ENCODE measurements around the gene DAG1.

Gene DAG1

DNA sequence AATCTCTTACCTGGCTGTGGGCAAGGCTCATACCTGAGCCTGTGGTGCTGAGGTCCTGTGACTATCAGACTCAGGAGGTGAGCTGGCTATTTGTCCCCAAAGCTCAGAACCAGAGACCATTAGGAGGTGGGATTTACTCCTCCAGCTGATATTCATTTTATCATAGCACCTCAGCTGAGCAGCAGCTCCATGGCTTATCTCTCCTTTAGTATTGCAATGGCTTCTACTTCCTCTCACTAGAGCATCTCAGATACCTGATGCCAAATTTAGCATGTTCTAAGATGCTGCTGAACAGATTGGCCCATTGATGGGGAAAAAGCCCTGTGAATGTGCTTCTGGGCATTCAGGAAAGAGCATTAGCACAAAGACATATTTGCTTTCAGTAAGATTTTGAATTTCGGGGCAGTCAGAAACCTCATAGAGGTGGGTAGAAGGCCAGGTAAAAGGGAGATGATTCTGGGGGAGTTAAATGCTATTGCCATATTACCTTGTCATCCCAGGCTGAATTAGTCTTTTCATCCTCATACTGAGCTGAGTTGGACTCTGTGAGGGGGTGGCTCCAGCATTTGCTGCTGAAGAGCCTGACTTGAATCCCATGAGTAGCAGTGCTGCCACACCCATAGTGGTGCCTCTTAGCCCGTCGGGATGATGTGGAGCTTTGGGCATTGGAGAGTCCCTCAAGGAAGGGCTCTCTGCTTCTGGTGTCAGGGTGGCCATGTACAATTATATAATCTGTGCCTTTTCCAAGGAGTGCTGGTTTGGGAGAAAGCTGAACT is 86.6 kb downstream of the DAG1 start:
- no peak for FAIRE-seq

DNA sequence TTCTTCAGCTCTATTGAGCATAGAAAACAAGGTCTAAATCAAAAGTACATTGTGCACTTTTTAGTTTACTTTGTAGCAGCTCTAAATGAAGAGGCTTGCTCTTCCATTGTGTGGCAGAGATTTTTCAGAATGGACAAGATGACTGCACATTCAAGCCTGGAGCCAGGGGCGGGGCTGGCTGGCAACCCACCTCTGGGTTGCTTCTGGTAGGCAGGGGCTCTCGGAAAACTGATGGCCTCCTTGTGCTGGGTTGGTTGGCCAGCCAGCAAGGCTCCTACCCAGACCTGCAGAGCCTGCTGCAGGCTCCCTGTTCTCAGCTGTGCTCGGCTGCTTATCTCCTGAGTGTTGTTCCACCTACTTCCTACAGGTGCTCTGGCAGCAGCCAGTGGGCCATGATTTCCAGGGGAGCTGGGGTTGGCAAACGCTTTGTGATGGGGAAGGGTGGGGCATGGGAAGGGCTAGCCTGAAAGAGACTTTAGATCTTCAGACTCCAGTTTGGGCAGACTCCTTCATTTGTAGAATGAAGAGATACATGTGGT is 93.0 kb downstream of the DAG1 start:
- no peak for FAIRE-seq

DNA sequence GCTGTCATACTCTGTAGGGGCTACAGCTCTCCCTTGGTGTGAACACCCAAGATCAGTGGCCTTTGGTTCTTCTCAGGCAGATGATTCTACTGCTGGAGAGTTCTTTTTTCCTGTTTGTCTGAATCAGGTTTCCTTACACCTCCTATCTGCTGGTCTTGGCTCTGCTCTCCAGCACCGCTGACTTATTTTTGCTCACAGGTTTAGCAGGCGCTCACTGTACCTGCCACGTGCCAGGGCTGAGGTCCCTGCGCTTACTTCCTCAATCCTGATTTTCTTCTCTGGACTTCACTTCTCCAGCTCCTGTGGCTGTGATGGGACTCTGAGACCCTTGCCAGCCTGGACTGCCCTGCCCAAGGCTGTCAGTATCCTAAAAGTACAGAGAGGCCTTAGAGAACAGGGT is 93.7 kb downstream of the DAG1 start:
- FAIRE-seq = no peak

DNA sequence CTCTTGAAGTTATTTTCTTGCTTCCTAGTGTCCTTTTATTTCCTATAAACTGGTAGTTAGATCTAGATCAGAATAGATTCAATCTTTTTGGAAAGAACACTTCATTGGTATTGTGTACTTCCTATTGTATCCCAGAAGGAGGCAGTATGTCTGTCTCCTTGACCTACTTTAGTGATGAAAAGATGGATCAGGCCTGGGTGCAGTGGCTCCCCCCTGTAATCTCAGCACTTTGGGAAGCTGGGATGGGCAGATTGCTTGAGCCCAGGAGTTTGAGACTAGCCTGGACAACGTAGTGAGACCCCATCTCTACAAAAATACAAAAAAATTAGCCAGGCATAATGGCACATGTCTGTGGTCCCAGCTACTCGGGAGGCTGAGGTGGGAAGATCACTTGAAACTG is 96.2 kb downstream of the DAG1 start:
- peak; percentile 15 for FAIRE-seq

DNA sequence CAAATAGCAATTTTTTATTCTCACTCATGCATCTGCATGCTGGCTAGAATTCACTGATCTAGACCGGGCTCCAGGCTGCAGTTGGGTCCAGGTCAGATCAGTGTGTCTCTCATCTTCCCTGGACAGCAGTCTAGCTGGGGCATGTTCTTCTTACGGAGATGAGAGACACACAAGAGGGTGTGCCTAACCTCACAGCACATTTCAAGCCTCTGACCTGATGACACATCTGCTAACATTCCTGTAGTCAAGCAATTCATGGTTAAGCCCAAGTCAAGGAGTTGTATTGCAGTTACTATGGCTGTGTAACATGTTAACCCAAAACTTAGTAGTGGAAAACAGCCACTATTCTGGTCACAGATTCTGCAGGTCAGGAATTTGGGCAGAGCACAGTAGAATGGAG is 97.3 kb downstream of the DAG1 start:
- no peak for FAIRE-seq

DNA sequence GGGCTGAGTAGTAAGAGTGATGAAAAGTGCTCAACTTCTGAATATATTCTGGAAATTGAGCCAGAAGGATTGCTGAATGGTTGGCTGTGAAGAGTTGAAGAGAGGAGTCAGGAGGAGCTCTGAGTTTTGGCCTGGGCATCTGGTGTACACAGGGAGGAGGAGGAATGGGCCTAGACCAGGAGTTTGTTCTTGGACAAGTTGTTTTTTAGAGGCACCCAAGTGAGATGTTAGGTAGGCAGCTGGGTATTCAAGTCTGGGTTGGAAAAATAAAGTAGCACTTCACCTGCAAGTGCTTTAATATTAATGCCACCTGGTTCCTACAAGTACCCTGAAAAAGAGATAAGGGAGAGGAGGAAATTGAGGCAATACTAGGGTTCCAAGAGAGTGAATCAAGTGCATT is 98.9 kb downstream of the DAG1 start:
- FAIRE-seq = no peak

DNA sequence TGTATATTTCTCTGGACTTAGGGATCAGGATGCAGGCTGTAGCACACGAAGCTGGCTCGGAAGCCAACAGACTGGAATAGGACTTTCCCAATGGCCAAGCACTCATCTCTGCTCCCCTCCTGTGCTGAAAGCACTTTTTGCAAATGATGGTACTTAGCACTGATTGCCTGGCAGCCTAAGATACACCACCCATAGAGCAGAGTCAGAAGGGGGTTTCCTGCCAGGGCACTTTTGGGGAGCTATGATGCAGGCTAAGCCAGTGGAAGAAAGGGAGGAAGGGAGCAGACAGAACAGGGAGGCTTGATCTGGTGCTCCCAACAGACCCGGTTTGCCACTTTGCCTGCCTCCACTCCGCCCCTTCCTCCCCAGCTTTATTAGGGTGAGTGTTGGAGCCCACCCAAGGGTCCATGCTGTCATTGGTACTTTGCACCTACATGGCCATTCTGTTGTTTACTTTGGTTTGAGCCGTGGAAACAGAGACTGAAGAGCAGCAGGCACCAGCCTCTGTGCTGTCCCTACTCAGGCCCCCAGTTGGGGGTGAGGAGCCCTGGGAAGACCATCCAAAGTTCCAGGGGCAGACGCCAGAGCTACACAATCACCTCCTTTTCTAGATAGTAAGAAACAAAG is 100.1 kb downstream of the DAG1 start:
- no peak for FAIRE-seq

DNA sequence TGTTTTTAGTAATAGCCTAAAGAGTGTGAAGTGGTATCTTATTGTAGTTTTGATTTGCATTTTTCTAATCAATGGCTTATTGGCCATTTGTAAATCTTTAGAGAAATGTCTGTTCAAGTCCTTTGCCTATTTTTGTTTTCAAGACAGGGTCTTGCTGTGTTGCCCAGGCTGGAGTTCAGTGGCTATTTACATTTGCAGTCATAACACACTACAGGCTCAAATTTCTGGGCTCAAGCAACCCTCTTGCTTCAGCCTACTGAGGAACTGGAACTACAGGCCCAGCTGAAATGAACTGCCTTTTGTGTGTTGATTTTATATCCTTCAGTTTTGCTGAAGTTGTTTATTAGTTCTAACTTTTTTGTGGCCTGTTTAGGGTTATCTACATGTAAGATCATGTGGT is 112.1 kb downstream of the DAG1 start:
- FAIRE-seq = no peak

Data from TTC549 (cell line).